Loucy (cell line): Measurements from ENCODE around the gene SPOCK1.

Experiments used
- H2AFZ ChIP-seq: fragments of 200-600 bp; sonication (generic); 2 replicates; pipeline ENCODE4 v1.6.0; 2016; ENCODE audit warnings: antibody characterized with exemption, mild to moderate bottlenecking, low read length, moderate library complexity
- H3F3A ChIP-seq: fragments of 200-600 bp; 2 replicates; pipeline ENCODE4 v1.6.0; 2016; ENCODE audit warnings: antibody characterized with exemption, low read depth, mild to moderate bottlenecking
- H3K27me3 ChIP-seq: fragments of 200-600 bp; sonication (generic); 2 replicates; pipeline ENCODE4 v1.6.1; 2014; ENCODE audit warnings: low read length, mild to moderate bottlenecking; ENCODE audit not compliant: insufficient read depth, poor library complexity, severe bottlenecking
- H3K36me3 ChIP-seq: fragments of 200-600 bp; sonication (generic); 2 replicates; pipeline ENCODE4 v1.6.1; 2016; ENCODE audit warnings: low read length; ENCODE audit not compliant: insufficient read depth
- H3K4me1 ChIP-seq: fragments of 200-600 bp; sonication (generic); 2 replicates; pipeline ENCODE4 v1.5.1; 2014; ENCODE audit warnings: low read length, mild to moderate bottlenecking; ENCODE audit not compliant: insufficient read depth, poor library complexity, severe bottlenecking
- H3K4me2 ChIP-seq: fragments of 200-600 bp; sonication (generic); 2 replicates; pipeline ENCODE4 v1.6.0; 2014; ENCODE audit warnings: antibody characterized with exemption, low read length, low read depth, mild to moderate bottlenecking; ENCODE audit not compliant: poor library complexity, severe bottlenecking
- H3K4me3 ChIP-seq: fragments of 200-600 bp; sonication (generic); 2 replicates; pipeline ENCODE4 v1.5.1; 2014; ENCODE audit warnings: low read length, mild to moderate bottlenecking, mixed read lengths; ENCODE audit not compliant: poor library complexity, severe bottlenecking
- H3K79me2 ChIP-seq: fragments of 200-600 bp; sonication (generic); 2 replicates; pipeline ENCODE4 v1.6.1; 2014; ENCODE audit warnings: low read length; ENCODE audit not compliant: insufficient read depth
- H3K9ac ChIP-seq: fragments of 200-600 bp; sonication (generic); 2 replicates; pipeline ENCODE4 v1.6.0; 2014; ENCODE audit warnings: mild to moderate bottlenecking, low read depth, low read length, moderate library complexity; ENCODE audit not compliant: poor library complexity, severe bottlenecking
- H3K9me2 ChIP-seq: fragments of 200-600 bp; sonication (generic); replicated peaks from 2 replicates; pipeline ENCODE4 v1.6.1; 2016; ENCODE audit warnings: low read depth, low read length, mixed read lengths
- H3K9me3 ChIP-seq: fragments of 200-600 bp; sonication (generic); 2 replicates; pipeline ENCODE4 v1.6.1; 2014; ENCODE audit warnings: mild to moderate bottlenecking, antibody characterized with exemption, low read length, low read depth; ENCODE audit not compliant: insufficient read depth
- H4K20me1 ChIP-seq: fragments of 200-600 bp; sonication (generic); 2 replicates; pipeline ENCODE4 v1.6.0; 2014; ENCODE audit warnings: antibody characterized with exemption, low read length, mild to moderate bottlenecking; ENCODE audit not compliant: insufficient read depth, poor library complexity, severe bottlenecking
- CTCF ChIP-seq: fragments of 200-600 bp; sonication (generic); conservative IDR thresholded peaks from 2 replicates; pipeline ENCODE4 v1.5.1; 2014; ENCODE audit warnings: mild to moderate bottlenecking, antibody characterized with exemption, low read length
- EZH2phosphoT487 ChIP-seq: fragments of 200-600 bp; IDR thresholded peaks from 2 replicates; pipeline ENCODE4 v1.6.1; 2018; ENCODE audit warnings: antibody characterized with exemption, mild to moderate bottlenecking, moderate library complexity, borderline replicate concordance

SPOCK1 gene

GRCh38 chr5:137350791-137351190 lies 148.3 kb downstream of the SPOCK1 start:
- H3K9ac ChIP-seq, result no peak overlapping the region
- H3K27me3 ChIP-seq, result no peaks in the 10 kb centered on the region
- H3K9me3 ChIP-seq, result no peaks in the 10 kb centered on the region
- no peaks in the 10 kb centered on the region for H3K36me3 ChIP-seq
- H3K4me2 ChIP-seq, result no peak overlapping the region
- H3K9me2 ChIP-seq, result no peaks in the 10 kb centered on the region
- H3K79me2 ChIP-seq, result no peaks in the 10 kb centered on the region
- H3K4me1 ChIP-seq, result no peaks in the 10 kb centered on the region
- TF ChIP-seq CTCF, result no peak
- no peak for TF ChIP-seq EZH2phosphoT487
- H3F3A ChIP-seq, result no peaks in the 10 kb centered on the region
- no peaks in the 10 kb centered on the region for H4K20me1 ChIP-seq
- no peak overlapping the region for H2AFZ ChIP-seq
- H3K4me3 ChIP-seq, result no peak overlapping the region

DNA sequence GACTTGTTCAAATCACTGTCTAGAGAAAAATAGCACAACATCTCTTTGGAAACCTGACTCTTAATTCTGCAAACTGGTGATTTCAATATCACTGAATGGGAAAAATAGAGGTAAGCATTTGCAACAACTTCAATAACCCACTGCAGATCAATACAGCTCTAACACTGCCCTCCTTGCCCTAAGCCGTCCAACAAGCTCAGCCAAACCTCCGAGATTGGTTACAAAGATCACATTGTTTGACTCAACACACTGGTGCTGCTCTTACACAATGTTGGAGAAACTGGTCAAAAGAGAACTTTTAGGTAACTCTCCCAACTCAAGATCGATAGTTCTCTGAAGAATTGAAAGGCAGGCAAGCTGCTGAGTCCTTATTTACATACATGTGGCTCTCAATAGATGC lies 150.4 kb downstream of the SPOCK1 start:
- Histone ChIP-seq H3K4me1 (no peaks in the 10 kb centered on the region), H3K27me3 (no peaks in the 10 kb centered on the region), H3F3A (no peaks in the 10 kb centered on the region), H3K4me2 (no peak overlapping the region), H4K20me1 (no peaks in the 10 kb centered on the region), H3K9me2 (no peaks in the 10 kb centered on the region), H3K79me2 (no peaks in the 10 kb centered on the region), H3K9me3 (no peaks in the 10 kb centered on the region), H3K36me3 (no peaks in the 10 kb centered on the region), H3K4me3 (no peak overlapping the region), H2AFZ (no peak overlapping the region), H3K9ac (no peak overlapping the region)
- TF ChIP-seq CTCF (no peak), EZH2phosphoT487 (no peak)

- Histone ChIP-seq H3K4me3 (no peak overlapping the region), H3K4me2 (no peak overlapping the region), H2AFZ (no peak overlapping the region), H4K20me1 (no peaks in the 10 kb centered on the region), H3K36me3 (no peaks in the 10 kb centered on the region), H3K27me3 (no peaks in the 10 kb centered on the region), H3K4me1 (peaks cover 4% of the 10 kb centered on the region), H3K9me3 (no peaks in the 10 kb centered on the region), H3K79me2 (no peaks in the 10 kb centered on the region), H3F3A (no peaks in the 10 kb centered on the region), H3K9me2 (no peaks in the 10 kb centered on the region), H3K9ac (no peak overlapping the region)
- TF ChIP-seq EZH2phosphoT487, result no peak
- TF ChIP-seq CTCF, result no peak
Observed at GRCh38 chr5:137347865-137348264, 151.3 kb downstream of the SPOCK1 start.
